ENCODE results near the gene GABPB1.

GABPB1 gene

GRCh38 chr15:50244153-50244552, 110.8 kb downstream of the GABPB1 start:
- H3K9ac ChIP-seq (ENCODE audit: low read length), result no peak overlapping the region
- H2BK12ac ChIP-seq (ENCODE audit: low read length), result no peak overlapping the region
- no peak overlapping the region for H3K4me2 ChIP-seq (ENCODE audit: low read length)
- H2BK5ac ChIP-seq (ENCODE audit: low read depth, low read length, poor library complexity), result no peak overlapping the region
- H3K4me3 ChIP-seq (ENCODE audit: low read depth, low read length), result no peak overlapping the region
- peaks cover 5% of the 10 kb centered on the region for H3K79me1 ChIP-seq (ENCODE audit: low read length)
- H3K14ac ChIP-seq (ENCODE audit: low read length), result no peak overlapping the region
- no peak overlapping the region for H2AFZ ChIP-seq (ENCODE audit: insufficient read depth, low read length, poor library complexity)
- DNase-seq, result no peak
- H2BK120ac ChIP-seq (ENCODE audit: insufficient read depth, low read length, poor library complexity), result no peak overlapping the region
- H3K36me3 ChIP-seq (ENCODE audit: control insufficient read depth in 1 of 2, insufficient read depth in 2 of 2, low read length in 2 of 2), result no peaks in the 10 kb centered on the region
- H3K79me2 ChIP-seq (ENCODE audit: control insufficient read depth, insufficient read depth, low read length, poor library complexity), result no peaks in the 10 kb centered on the region
- H3K23ac ChIP-seq (ENCODE audit: low read length), result no peak overlapping the region
- no peak overlapping the region for H2AK5ac ChIP-seq (ENCODE audit: low read length)
- no peak overlapping the region for H4K8ac ChIP-seq (ENCODE audit: low read depth, low read length)
- peaks cover 4 to 15% of the 10 kb centered on the region in 2 experiments for H3K4me1 ChIP-seq (ENCODE audit: control insufficient read depth in 1 of 2, insufficient read depth in 2 of 2, low read length in 2 of 2)
- no CpG with 5 or more reads among the region's 1 CpG for WGBS (ENCODE audit: extremely low coverage, insufficient coverage, insufficient read length)
- H3K4ac ChIP-seq (ENCODE audit: low read depth, low read length), result no peak overlapping the region
- no peaks in the 10 kb centered on the region for H3K9me3 ChIP-seq (ENCODE audit: insufficient read depth, low read depth, low read length)
- H3K18ac ChIP-seq (ENCODE audit: low read length), result no peak overlapping the region
- no peak overlapping the region for H4K91ac ChIP-seq (ENCODE audit: low read depth, low read length)
- H3K27ac ChIP-seq (ENCODE audit: low read depth, low read length), result no peak overlapping the region
- H4K12ac ChIP-seq (ENCODE audit: low read depth, low read length), result no peak overlapping the region
- no peaks in the 10 kb centered on the region for H3K27me3 ChIP-seq (ENCODE audit: insufficient read depth, low read length)

DNA sequence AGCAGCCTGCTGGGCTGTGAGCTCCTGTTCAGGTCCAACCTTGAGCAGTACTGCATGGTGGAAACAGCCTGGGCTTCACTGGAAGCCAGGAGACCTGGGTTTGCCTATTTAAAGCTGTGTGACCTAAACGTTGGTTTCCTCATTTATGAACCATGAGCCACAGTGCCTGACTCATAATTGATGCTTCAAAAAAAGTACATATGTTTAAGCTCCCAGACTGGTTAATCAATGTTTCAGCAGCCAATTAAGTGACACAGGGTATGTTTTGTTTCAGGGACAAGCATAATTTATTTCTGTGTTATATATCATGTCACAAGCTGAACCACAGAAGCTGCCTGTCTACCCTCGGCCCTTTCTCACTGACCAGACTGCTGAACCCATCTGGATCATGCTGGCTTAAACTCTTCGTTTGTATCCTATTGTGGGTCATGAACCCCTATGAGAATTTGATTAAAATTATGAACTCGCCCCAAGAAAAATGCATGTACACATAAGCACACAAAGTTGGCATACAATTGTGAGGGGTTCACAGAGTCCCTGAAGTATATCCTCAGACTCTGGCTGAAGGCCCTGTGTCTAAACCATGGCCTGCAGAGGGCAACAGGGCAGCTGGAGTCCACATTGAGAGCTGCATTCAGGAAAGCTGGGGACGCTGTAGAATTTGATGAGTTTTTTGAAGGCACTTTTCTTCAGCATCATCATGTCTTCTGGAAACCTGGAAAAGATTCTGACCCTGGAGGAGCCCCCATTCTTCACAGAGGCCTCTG, 113.1 kb downstream of the GABPB1 start:
- Histone ChIP-seq H3K9ac (ENCODE audit: low read length) (no peak overlapping the region), H3K4me2 (ENCODE audit: low read length) (no peak overlapping the region), H2AK5ac (ENCODE audit: low read length) (no peak overlapping the region), H3K79me1 (ENCODE audit: low read length) (no peaks in the 10 kb centered on the region), H3K23ac (ENCODE audit: low read length) (no peak overlapping the region), H3K27ac (ENCODE audit: low read depth, low read length) (no peak overlapping the region), H2BK5ac (ENCODE audit: low read depth, low read length, poor library complexity) (no peak overlapping the region), H3K4ac (ENCODE audit: low read depth, low read length) (no peak overlapping the region), H3K9me3 (ENCODE audit: insufficient read depth, low read depth, low read length) (no peaks in the 10 kb centered on the region), H2BK12ac (ENCODE audit: low read length) (no peak overlapping the region), H3K79me2 (ENCODE audit: control insufficient read depth, insufficient read depth, low read length, poor library complexity) (no peaks in the 10 kb centered on the region), H2AFZ (ENCODE audit: insufficient read depth, low read length, poor library complexity) (no peak overlapping the region), H2BK120ac (ENCODE audit: insufficient read depth, low read length, poor library complexity) (no peak overlapping the region), H3K14ac (ENCODE audit: low read length) (no peak overlapping the region), H4K91ac (ENCODE audit: low read depth, low read length) (no peak overlapping the region), H3K4me1 (ENCODE audit: control insufficient read depth in 1 of 2, insufficient read depth in 2 of 2, low read length in 2 of 2) (no peaks in the 10 kb centered on the region), H3K36me3 (ENCODE audit: control insufficient read depth in 1 of 2, insufficient read depth in 2 of 2, low read length in 2 of 2) (no peaks in the 10 kb centered on the region), H3K4me3 (ENCODE audit: low read depth, low read length) (no peak overlapping the region), H4K12ac (ENCODE audit: low read depth, low read length) (no peak overlapping the region), H4K8ac (ENCODE audit: low read depth, low read length) (no peak overlapping the region), H3K27me3 (ENCODE audit: insufficient read depth, low read length) (no peaks in the 10 kb centered on the region), H3K18ac (ENCODE audit: low read length) (no peak overlapping the region)
- WGBS (ENCODE audit: extremely low coverage, insufficient coverage, insufficient read length), result no CpG with 5 or more reads among the region's 5 CpGs
- DNase-seq, result no peak

GRCh38 chr15:50238255-50238654, 116.7 kb downstream of the GABPB1 start:
- Histone ChIP-seq H2AFZ (ENCODE audit: insufficient read depth, low read length, poor library complexity) (no peak overlapping the region), H3K9me3 (ENCODE audit: insufficient read depth, low read depth, low read length) (no peaks in the 10 kb centered on the region), H3K79me2 (ENCODE audit: control insufficient read depth, insufficient read depth, low read length, poor library complexity) (no peaks in the 10 kb centered on the region)

GRCh38 chr15:50236433-50236832, 118.6 kb downstream of the GABPB1 start:
- no CpG with 5 or more reads among the region's 9 CpGs for WGBS (ENCODE audit: extremely low coverage, insufficient coverage, insufficient read length)
- no peak overlapping the region for H4K8ac ChIP-seq (ENCODE audit: low read depth, low read length)
- no peak overlapping the region for H4K12ac ChIP-seq (ENCODE audit: low read depth, low read length)
- H3K9me3 ChIP-seq (ENCODE audit: insufficient read depth, low read depth, low read length), result no peaks in the 10 kb centered on the region
- no peaks in the 10 kb centered on the region for H3K27me3 ChIP-seq (ENCODE audit: insufficient read depth, low read length)
- H3K4me3 ChIP-seq (ENCODE audit: low read depth, low read length), result no peak overlapping the region
- no peaks in the 10 kb centered on the region for H3K79me1 ChIP-seq (ENCODE audit: low read length)
- H3K36me3 ChIP-seq (ENCODE audit: control insufficient read depth in 1 of 2, insufficient read depth in 2 of 2, low read length in 2 of 2), result no peaks in the 10 kb centered on the region
- H2BK12ac ChIP-seq (ENCODE audit: low read length), result no peak overlapping the region
- H3K27ac ChIP-seq (ENCODE audit: low read depth, low read length), result no peak overlapping the region
- H3K4me1 ChIP-seq (ENCODE audit: control insufficient read depth in 1 of 2, insufficient read depth in 2 of 2, low read length in 2 of 2), result no peaks in the 10 kb centered on the region
- no peak overlapping the region for H3K4ac ChIP-seq (ENCODE audit: low read depth, low read length)
- H3K14ac ChIP-seq (ENCODE audit: low read length), result no peak overlapping the region
- H2BK120ac ChIP-seq (ENCODE audit: insufficient read depth, low read length, poor library complexity), result no peak overlapping the region
- H3K18ac ChIP-seq (ENCODE audit: low read length), result no peak overlapping the region
- H3K9ac ChIP-seq (ENCODE audit: low read length), result no peak overlapping the region
- H2AFZ ChIP-seq (ENCODE audit: insufficient read depth, low read length, poor library complexity), result no peak overlapping the region
- H3K79me2 ChIP-seq (ENCODE audit: control insufficient read depth, insufficient read depth, low read length, poor library complexity), result no peaks in the 10 kb centered on the region
- H3K4me2 ChIP-seq (ENCODE audit: low read length), result no peak overlapping the region
- H4K91ac ChIP-seq (ENCODE audit: low read depth, low read length), result no peak overlapping the region
- no peak overlapping the region for H2AK5ac ChIP-seq (ENCODE audit: low read length)
- no peak overlapping the region for H3K23ac ChIP-seq (ENCODE audit: low read length)
- no peak overlapping the region for H2BK5ac ChIP-seq (ENCODE audit: low read depth, low read length, poor library complexity)
- no peak for DNase-seq

More at GRCh38 chr15:50238255-50238654, 116.7 kb downstream of the GABPB1 start:
- Histone ChIP-seq H3K4ac (ENCODE audit: low read depth, low read length) (no peak overlapping the region), H3K18ac (ENCODE audit: low read length) (no peak overlapping the region), H3K9ac (ENCODE audit: low read length) (no peak overlapping the region), H3K4me3 (ENCODE audit: low read depth, low read length) (no peak overlapping the region), H2BK5ac (ENCODE audit: low read depth, low read length, poor library complexity) (no peak overlapping the region), H3K4me2 (ENCODE audit: low read length) (no peak overlapping the region), H3K79me1 (ENCODE audit: low read length) (no peaks in the 10 kb centered on the region), H3K27me3 (ENCODE audit: insufficient read depth, low read length) (no peaks in the 10 kb centered on the region), H2BK120ac (ENCODE audit: insufficient read depth, low read length, poor library complexity) (no peak overlapping the region), H3K23ac (ENCODE audit: low read length) (no peak overlapping the region), H4K12ac (ENCODE audit: low read depth, low read length) (no peak overlapping the region), H2AK5ac (ENCODE audit: low read length) (no peak overlapping the region), H2BK12ac (ENCODE audit: low read length) (no peak overlapping the region), H3K14ac (ENCODE audit: low read length) (no peak overlapping the region), H4K91ac (ENCODE audit: low read depth, low read length) (no peak overlapping the region), H4K8ac (ENCODE audit: low read depth, low read length) (no peak overlapping the region), H3K27ac (ENCODE audit: low read depth, low read length) (no peak overlapping the region), H3K4me1 (ENCODE audit: control insufficient read depth in 1 of 2, insufficient read depth in 2 of 2, low read length in 2 of 2) (no peaks in the 10 kb centered on the region), H3K36me3 (ENCODE audit: control insufficient read depth in 1 of 2, insufficient read depth in 2 of 2, low read length in 2 of 2) (no peaks in the 10 kb centered on the region)
- DNase-seq, result no peak
- no CpG with 5 or more reads among the region's 2 CpGs for WGBS (ENCODE audit: extremely low coverage, insufficient coverage, insufficient read length)

Measured in trophoblast cell (in vitro differentiated cells and primary cell).